CD14-positive monocyte (primary cell): ENCODE data around the gene IFNK. TPM values are rescaled to one million over a fixed set of nuclear protein-coding genes. Genes with fewer than 3 reads are reported as not detected.

ENCODE experiments used
- DNase-seq, 3 donors: peaks; one replicate each; pipeline ENCODE4 v3.0.0-alpha.2; 2011 to 2022
- H2AFZ ChIP-seq: 2 replicates; pipeline ENCODE4 v1.6.0; 2012; ENCODE audit warnings: mild to moderate bottlenecking, low read depth, low read length, inconsistent platforms; ENCODE audit not compliant: insufficient read depth, poor library complexity, severe bottlenecking
- H3K27ac ChIP-seq, 2 donors: 1 replicate in 1 of 2; 2 replicates in 1 of 2; pipeline ENCODE4 v1.5.1; 2012 to 2013; ENCODE audit warnings: low read length in 2 of 2, control low read depth in 1 of 2, inconsistent platforms in 1 of 2, low read depth in 1 of 2, mild to moderate bottlenecking in 1 of 2
- H3K27me3 ChIP-seq, 2 donors: one replicate each; pipeline versions ENCODE4 v1.6.0 to v1.6.1; 2011 to 2013; ENCODE audit warnings: low read length in 2 of 2; ENCODE audit not compliant: control insufficient read depth in 2 of 2, insufficient read depth in 2 of 2
- H3K36me3 ChIP-seq, 2 donors: replicated peaks in 1 of 2; 1 replicate in 1 of 2; 2 replicates in 1 of 2; pipeline versions ENCODE4 v1.5.1 to v1.6.1; 2012 to 2013; ENCODE audit warnings: low read length in 2 of 2, control low read depth in 1 of 2, inconsistent platforms in 1 of 2, mild to moderate bottlenecking in 1 of 2; ENCODE audit not compliant: insufficient read depth in 2 of 2, control insufficient read depth in 1 of 2
- H3K4me1 ChIP-seq, 2 donors: 1 replicate in 1 of 2; 2 replicates in 1 of 2; pipeline versions ENCODE4 v1.5.1 to v1.6.1; 2012 to 2013; ENCODE audit warnings: low read length in 2 of 2, control low read depth in 1 of 2, inconsistent platforms in 1 of 2, mild to moderate bottlenecking in 1 of 2, moderate library complexity in 1 of 2; ENCODE audit not compliant: insufficient read depth in 2 of 2, control insufficient read depth in 1 of 2
- H3K4me2 ChIP-seq: replicated peaks from 2 replicates; pipeline ENCODE3; 2012; ENCODE audit warnings: low read length, moderate library complexity, mild to moderate bottlenecking; ENCODE audit not compliant: poor library complexity, severe bottlenecking; ENCODE audit errors: extremely low read depth
- H3K4me3 ChIP-seq, 3 experiments: fragments of 200-600 bp in 1 of 3; sonication (generic) in 1 of 3; replicated peaks in 1 of 3; 1 replicate in 2 of 3; 2 replicates in 1 of 3; pipeline ENCODE4 v1.5.1; 2011 to 2013; ENCODE audit warnings: low read length in 3 of 3, mild to moderate bottlenecking in 3 of 3, control low read depth in 2 of 3, low read depth in 2 of 3, inconsistent platforms in 1 of 3, moderate library complexity in 1 of 3
- H3K79me2 ChIP-seq: 2 replicates; pipeline ENCODE4 v1.6.0; 2012; ENCODE audit warnings: mild to moderate bottlenecking, control low read depth, inconsistent platforms, low read length, moderate library complexity; ENCODE audit not compliant: insufficient read depth
- H3K9ac ChIP-seq: 2 replicates; pipeline ENCODE4 v1.6.0; 2017; ENCODE audit warnings: low read length, mild to moderate bottlenecking; ENCODE audit not compliant: insufficient read depth, poor library complexity, severe bottlenecking
- H3K9me3 ChIP-seq, 2 donors: replicated peaks in 1 of 2; 1 replicate in 1 of 2; 2 replicates in 1 of 2; pipeline versions ENCODE4 v1.5.1 to v1.6.1; 2012 to 2013; ENCODE audit warnings: low read length in 2 of 2, control low read depth in 1 of 2; ENCODE audit not compliant: control insufficient read depth in 1 of 2, insufficient read depth in 1 of 2
- H4K20me1 ChIP-seq: 2 replicates; pipeline ENCODE4 v1.6.0; 2012; ENCODE audit warnings: mild to moderate bottlenecking, low read length, control low read depth, moderate library complexity; ENCODE audit not compliant: insufficient read depth
- H3K27ac Mint-ChIP-seq, 7 donors: one replicate each; pipeline ENCODE4 v1.8.0; 2020; ENCODE audit warnings: mild to moderate bottlenecking in 7 of 7, mixed read lengths in 7 of 7, moderate library complexity in 6 of 7, inconsistent platforms in 2 of 7
- H3K27me3 Mint-ChIP-seq, 3 donors: one replicate each; pipeline ENCODE4 v1.8.0; 2021 to 2022; ENCODE audit warnings: low read depth in 3 of 3, mild to moderate bottlenecking in 3 of 3, mixed read lengths in 3 of 3, moderate library complexity in 3 of 3, inconsistent platforms in 1 of 3
- H3K36me3 Mint-ChIP-seq, 2 donors: one replicate each; pipeline ENCODE4 v1.8.0; 2020; ENCODE audit warnings: mixed read lengths in 2 of 2, inconsistent platforms in 1 of 2, mild to moderate bottlenecking in 1 of 2
- H3K4me1 Mint-ChIP-seq: one replicate; pipeline ENCODE4 v1.8.0; 2020; ENCODE audit warnings: mild to moderate bottlenecking, mixed read lengths
- H3K4me3 Mint-ChIP-seq, 2 donors: one replicate each; pipeline ENCODE4 v1.8.0; 2020; ENCODE audit warnings: mild to moderate bottlenecking in 2 of 2, mixed read lengths in 2 of 2, moderate library complexity in 1 of 2
- H3K9me3 Mint-ChIP-seq, 7 donors: one replicate each; pipeline ENCODE4 v1.8.0; 2020 to 2022; ENCODE audit warnings: mixed read lengths in 7 of 7, mild to moderate bottlenecking in 6 of 7, moderate library complexity in 6 of 7, inconsistent platforms in 2 of 7
- CTCF ChIP-seq: fragments of 200-600 bp; IDR thresholded peaks from one replicate; pipeline ENCODE4 v1.8.0; 2022; ENCODE audit warnings: antibody characterized with exemption, mild to moderate bottlenecking
- WGBS: methylation state at CpG from one replicate; pipeline ENCODE4 v1.1.5; 2013; ENCODE audit warnings: missing lambda C conversion rate; ENCODE audit not compliant: insufficient coverage; 5-methylcytosine and 5-hydroxymethylcytosine counted together
- intact Hi-C, 2 donors: fragments of 100-400 bp; cut with micrococcal nuclease; formaldehyde crosslinking; loops; one replicate each; pipeline versions ENCODE4 v1.15.0 to v1.15.1; 2023
- polyA plus RNA-seq, 3 donors: library from polyadenylated mRNA; depleted of rRNA in 1 of 3; unstranded in 2 of 3; stranded (reverse) in 1 of 3; fragments of 300-500 nt in 2 of 3; fragments of >200 nt in 1 of 3; fragmentation: Illumina TruSeq in 2 of 3; gene quantifications; 1 replicate in 2 of 3; 2 replicates in 1 of 3; pipeline ENCODE4 v1.2.3, GENCODE V29; 2012 to 2021

IFNK gene
- polyA plus RNA-seq, 3 donors = not detected

DNA sequence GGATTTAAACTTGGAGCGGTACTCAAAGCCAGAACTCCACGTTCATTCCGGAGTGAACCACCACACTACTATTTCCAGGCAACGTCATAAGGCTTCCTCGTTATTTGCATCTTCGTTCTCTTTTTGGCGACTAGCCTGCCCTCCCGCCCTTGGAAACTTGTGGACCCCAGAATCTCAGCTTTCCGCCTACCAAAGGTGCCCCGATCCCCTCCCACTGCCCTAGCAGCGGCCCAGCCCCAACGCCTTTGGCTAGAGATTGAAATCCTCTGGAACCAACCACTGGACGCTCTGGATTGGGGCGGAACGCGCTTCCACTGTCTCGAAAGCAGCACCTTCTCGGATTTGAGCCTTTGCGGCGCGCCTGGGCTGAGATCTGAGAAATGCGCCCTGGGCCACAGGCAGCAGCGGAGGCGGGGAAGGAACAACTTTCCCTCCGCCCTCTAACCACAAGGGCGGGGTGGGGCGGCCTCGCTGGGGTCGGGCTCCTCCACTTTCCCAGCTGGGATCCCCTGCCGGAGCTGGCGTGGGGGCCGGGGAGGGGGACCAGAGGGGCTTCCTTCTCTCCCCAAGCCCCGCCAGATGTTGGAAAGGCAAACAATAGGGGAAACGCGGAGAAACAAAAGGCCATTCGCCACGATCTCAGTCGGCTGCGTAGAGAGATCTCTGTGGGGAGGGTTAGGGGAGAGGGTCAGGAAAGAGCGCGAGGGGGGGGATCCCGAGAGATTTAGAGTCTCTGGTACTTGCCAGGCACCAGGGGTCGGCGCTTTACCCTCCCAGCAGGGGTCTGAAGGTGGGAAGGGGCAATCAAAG, 4.2 kb downstream of the IFNK start:
- H3K4me1 Mint-ChIP-seq = peaks cover 17% of the 10 kb centered on the region
- TF ChIP-seq CTCF = no peak
- H3K9ac ChIP-seq = peak overlapping the region; percentile 79
- no peaks in the 10 kb centered on the region for H3K9me3 ChIP-seq
- peak overlapping the region; percentile 50 to 86 for H3K27ac ChIP-seq
- peaks cover 16% of the 10 kb centered on the region for H4K20me1 ChIP-seq
- peak overlapping the region; percentile 96 for H3K4me2 ChIP-seq
- H3K4me3 ChIP-seq = peak overlapping the region; percentile 54 to 88 (median 68)
- peak overlapping the region; percentile 83 to 95 (median 91) for H3K27ac Mint-ChIP-seq
- H3K27me3 ChIP-seq = peaks cover 0 to 8% of the 10 kb centered on the region in 2 donors
- DNase-seq = peak; percentile 46 to 52 (median 47)
- peaks cover 0 to 58% of the 10 kb centered on the region in 2 donors for H3K36me3 ChIP-seq
- no peaks in the 10 kb centered on the region for H3K9me3 Mint-ChIP-seq
- intact Hi-C loops = loop anchor here (2.0 to 10.0 kb wide), 4 partner anchors 36 to 195 kb away; partner anchors contain the start of gene C9orf72 (in 1 of the 2)
- peaks cover 11 to 18% of the 10 kb centered on the region in 2 donors for H3K4me1 ChIP-seq
- WGBS = 4% methylated on average over 30 of the region's 44 CpGs
- H2AFZ ChIP-seq = peak overlapping the region; percentile 82
- no peaks in the 10 kb centered on the region for H3K79me2 ChIP-seq
- H3K36me3 Mint-ChIP-seq = peaks cover 56% of the 10 kb centered on the region in 2 donors
- H3K27me3 Mint-ChIP-seq = peaks cover 8 to 15% (median 13%) of the 10 kb centered on the region in 3 donors
- peak overlapping the region; percentile 95 for H3K4me3 Mint-ChIP-seq

GRCh38 chr9:27528886-27529315, 4.8 kb downstream of the IFNK start:
- Mint-ChIP-seq H3K4me1 (peaks cover 20% of the 10 kb centered on the region), H3K4me3 (peak overlapping the region; percentile 95), H3K27ac (peak overlapping the region; percentile 79 to 95 (median 91)), H3K36me3 (peaks cover 55% of the 10 kb centered on the region in 2 donors), H3K9me3 (no peaks in the 10 kb centered on the region), H3K27me3 (peaks cover 8 to 15% (median 13%) of the 10 kb centered on the region in 3 donors)
- H3K9ac ChIP-seq = peak overlapping the region; percentile 79
- intact Hi-C loops = loop anchor here (2.0 to 10.0 kb wide), 4 partner anchors 37 to 196 kb away; partner anchors contain the start of gene C9orf72 (in 1 of the 2)
- peaks cover 6 to 58% of the 10 kb centered on the region in 2 donors for H3K36me3 ChIP-seq
- peak overlapping the region; percentile 82 for H2AFZ ChIP-seq
- peak overlapping the region; percentile 96 for H3K4me2 ChIP-seq
- DNase-seq = peak; percentile 48 to 70 (median 53)
- peaks cover 0 to 8% of the 10 kb centered on the region in 2 donors for H3K27me3 ChIP-seq
- TF ChIP-seq CTCF = no peak
- peak overlapping the region; percentile 50 to 86 for H3K27ac ChIP-seq
- H3K4me3 ChIP-seq = peak overlapping the region; percentile 54 to 88 (median 68)
- no peaks in the 10 kb centered on the region for H3K9me3 ChIP-seq
- H3K79me2 ChIP-seq = no peaks in the 10 kb centered on the region
- peaks cover 12 to 18% of the 10 kb centered on the region in 2 donors for H3K4me1 ChIP-seq
- WGBS = 0% methylated on average over 25 of the region's 25 CpGs
- H4K20me1 ChIP-seq = peaks cover 16% of the 10 kb centered on the region
